Measurements from ENCODE around the gene DISP3.

DNA sequence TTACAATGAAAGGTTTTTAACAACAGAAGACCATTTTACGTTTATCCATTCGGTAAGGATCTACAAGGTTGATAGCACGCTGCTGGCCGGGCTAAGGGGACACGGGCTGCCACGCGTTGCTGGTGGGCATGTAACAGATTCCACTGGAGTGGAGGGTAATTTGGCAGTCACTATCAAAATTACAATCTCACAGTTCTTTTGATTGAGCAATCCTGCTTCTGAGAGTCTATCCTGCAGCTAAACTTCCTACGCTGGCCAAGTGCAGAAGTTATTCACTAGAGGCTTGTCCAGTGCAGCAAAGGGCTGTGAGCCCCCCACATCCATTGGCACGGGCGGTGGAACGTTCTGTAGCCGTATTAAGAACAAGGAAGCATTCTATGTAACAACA lies 61.8 kb downstream of the DISP3 start:
- TF ChIP-seq CTCF (IDR thresholded peaks at IDR 0.05) (no peak), MAX (IDR thresholded peaks at IDR 0.05; ENCODE audit: low read depth) (no peak), POLR2AphosphoS5 (IDR thresholded peaks at IDR 0.05; ENCODE audit: low read depth, low read length) (no peak), MXI1 (IDR thresholded peaks at IDR 0.05; ENCODE audit: low read depth, low read length) (no peak), TCF12 (IDR thresholded peaks at IDR 0.05) (no peak), GABPA (IDR thresholded peaks at IDR 0.05; ENCODE audit: low read depth) (no peak), RAD21 (IDR thresholded peaks at IDR 0.05; ENCODE audit: low read length) (no peak), MEF2A (IDR thresholded peaks at IDR 0.05; ENCODE audit: borderline replicate concordance, low read depth) (no peak), EP300 (IDR thresholded peaks at IDR 0.05; ENCODE audit: borderline replicate concordance in 1 of 2, low read depth in 1 of 2, low read length in 1 of 2) (no peak), EZH2phosphoT487 (IDR thresholded peaks at IDR 0.05; ENCODE audit: borderline replicate concordance, low read depth) (no peak), CHD2 (IDR thresholded peaks at IDR 0.05; ENCODE audit: low read length, partially characterized antibody) (no peak)
- TF ChIP-seq, protein P1, sequence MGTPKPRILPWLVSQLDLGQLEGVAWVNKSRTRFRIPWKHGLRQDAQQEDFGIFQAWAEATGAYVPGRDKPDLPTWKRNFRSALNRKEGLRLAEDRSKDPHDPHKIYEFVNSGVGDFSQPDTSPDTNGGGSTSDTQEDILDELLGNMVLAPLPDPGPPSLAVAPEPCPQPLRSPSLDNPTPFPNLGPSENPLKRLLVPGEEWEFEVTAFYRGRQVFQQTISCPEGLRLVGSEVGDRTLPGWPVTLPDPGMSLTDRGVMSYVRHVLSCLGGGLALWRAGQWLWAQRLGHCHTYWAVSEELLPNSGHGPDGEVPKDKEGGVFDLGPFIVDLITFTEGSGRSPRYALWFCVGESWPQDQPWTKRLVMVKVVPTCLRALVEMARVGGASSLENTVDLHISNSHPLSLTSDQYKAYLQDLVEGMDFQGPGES (IDR thresholded peaks at IDR 0.05; ENCODE audit: low read depth, low read length), result no peak
